Measurements from ENCODE around the gene NUDCD2. TPM values are rescaled to one million over a fixed set of nuclear protein-coding genes. Genes with fewer than 3 reads are reported as not detected.
A peak's percentile ranks its signal among the peaks of the same experiment; 100 is the strongest.

NUDCD2 gene
- total and polyA plus RNA-seq, 9 of the 15 experiments (the other 6 are each of a cell fraction or from before 2014, with no cell fraction given): 14.6 to 76.9 (median 32.5) TPM

DNA sequence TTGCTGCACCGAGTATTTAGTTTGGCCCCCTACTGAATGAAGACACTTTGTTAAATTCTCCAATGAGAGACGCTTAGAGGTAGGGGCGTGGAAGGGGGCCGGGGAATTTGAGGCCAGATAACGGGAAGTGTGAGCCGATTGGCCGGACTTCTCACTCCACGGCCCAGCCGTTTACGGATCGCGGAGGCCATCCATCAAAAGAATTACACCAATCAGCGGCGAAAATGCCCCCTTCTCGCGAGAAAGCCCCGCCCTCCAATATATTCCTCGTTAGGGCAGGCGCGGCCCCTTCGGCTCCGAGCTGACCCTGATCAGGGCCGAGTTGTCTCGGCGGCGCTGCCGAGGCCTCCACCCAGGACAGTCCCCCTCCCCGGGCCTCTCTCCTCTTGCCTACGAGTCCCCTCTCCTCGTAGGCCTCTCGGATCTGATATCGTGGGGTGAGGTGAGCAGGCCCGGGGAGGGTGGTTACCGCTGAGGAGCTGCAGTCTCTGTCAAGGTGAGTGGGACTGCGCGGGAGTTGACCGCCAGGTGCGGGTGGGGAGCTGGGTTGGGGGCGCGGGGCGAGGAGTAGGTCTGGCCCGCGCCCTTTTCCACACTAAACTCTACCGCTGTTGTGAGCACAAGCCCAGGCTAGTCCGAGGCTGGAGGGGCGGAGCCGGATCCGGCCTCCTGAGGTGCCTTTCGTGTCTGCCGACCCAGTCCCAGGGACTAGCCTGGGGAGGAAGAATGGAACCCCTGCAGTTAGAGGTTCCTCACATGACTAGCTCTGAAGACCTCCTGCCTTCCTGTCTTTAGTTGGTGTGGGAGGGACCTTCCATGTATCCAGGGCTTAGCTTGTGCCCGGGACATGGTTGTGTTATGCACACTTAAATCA is 22.4 kb downstream of the NUDCD2 start, which contains the start of gene CCNG1 (continued):
- TF ChIP-seq KLF10 (CRISPR knock-in tag; IDR thresholded peaks at IDR 0.05): no peak
- peak; percentile 74 for TF ChIP-seq ZEB2 (IDR thresholded peaks at IDR 0.05)
- no peak for TF ChIP-seq DMBX1 (CRISPR knock-in tag; IDR thresholded peaks at IDR 0.05; ENCODE audit: borderline replicate concordance)
- TF ChIP-seq, protein P1, sequence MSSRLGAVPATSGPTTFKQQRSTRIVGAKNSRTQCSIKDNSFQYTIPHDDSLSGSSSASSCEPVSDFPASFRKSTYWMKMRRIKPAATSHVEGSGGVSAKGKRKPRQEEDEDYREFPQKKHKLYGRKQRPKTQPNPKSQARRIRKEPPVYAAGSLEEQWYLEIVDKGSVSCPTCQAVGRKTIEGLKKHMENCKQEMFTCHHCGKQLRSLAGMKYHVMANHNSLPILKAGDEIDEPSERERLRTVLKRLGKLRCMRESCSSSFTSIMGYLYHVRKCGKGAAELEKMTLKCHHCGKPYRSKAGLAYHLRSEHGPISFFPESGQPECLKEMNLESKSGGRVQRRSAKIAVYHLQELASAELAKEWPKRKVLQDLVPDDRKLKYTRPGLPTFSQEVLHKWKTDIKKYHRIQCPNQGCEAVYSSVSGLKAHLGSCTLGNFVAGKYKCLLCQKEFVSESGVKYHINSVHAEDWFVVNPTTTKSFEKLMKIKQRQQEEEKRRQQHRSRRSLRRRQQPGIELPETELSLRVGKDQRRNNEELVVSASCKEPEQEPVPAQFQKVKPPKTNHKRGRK (tag; IDR thresholded peaks at IDR 0.05): no peak
- TF ChIP-seq, protein P2, sequence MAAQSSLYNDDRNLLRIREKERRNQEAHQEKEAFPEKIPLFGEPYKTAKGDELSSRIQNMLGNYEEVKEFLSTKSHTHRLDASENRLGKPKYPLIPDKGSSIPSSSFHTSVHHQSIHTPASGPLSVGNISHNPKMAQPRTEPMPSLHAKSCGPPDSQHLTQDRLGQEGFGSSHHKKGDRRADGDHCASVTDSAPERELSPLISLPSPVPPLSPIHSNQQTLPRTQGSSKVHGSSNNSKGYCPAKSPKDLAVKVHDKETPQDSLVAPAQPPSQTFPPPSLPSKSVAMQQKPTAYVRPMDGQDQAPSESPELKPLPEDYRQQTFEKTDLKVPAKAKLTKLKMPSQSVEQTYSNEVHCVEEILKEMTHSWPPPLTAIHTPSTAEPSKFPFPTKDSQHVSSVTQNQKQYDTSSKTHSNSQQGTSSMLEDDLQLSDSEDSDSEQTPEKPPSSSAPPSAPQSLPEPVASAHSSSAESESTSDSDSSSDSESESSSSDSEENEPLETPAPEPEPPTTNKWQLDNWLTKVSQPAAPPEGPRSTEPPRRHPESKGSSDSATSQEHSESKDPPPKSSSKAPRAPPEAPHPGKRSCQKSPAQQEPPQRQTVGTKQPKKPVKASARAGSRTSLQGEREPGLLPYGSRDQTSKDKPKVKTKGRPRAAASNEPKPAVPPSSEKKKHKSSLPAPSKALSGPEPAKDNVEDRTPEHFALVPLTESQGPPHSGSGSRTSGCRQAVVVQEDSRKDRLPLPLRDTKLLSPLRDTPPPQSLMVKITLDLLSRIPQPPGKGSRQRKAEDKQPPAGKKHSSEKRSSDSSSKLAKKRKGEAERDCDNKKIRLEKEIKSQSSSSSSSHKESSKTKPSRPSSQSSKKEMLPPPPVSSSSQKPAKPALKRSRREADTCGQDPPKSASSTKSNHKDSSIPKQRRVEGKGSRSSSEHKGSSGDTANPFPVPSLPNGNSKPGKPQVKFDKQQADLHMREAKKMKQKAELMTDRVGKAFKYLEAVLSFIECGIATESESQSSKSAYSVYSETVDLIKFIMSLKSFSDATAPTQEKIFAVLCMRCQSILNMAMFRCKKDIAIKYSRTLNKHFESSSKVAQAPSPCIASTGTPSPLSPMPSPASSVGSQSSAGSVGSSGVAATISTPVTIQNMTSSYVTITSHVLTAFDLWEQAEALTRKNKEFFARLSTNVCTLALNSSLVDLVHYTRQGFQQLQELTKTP (IDR thresholded peaks at IDR 0.05; ENCODE audit: low read depth in 1 of 2, partially characterized antibody in 2 of 2): peak in 1 of 2 experiments; percentile 23
- TF ChIP-seq, protein P3, sequence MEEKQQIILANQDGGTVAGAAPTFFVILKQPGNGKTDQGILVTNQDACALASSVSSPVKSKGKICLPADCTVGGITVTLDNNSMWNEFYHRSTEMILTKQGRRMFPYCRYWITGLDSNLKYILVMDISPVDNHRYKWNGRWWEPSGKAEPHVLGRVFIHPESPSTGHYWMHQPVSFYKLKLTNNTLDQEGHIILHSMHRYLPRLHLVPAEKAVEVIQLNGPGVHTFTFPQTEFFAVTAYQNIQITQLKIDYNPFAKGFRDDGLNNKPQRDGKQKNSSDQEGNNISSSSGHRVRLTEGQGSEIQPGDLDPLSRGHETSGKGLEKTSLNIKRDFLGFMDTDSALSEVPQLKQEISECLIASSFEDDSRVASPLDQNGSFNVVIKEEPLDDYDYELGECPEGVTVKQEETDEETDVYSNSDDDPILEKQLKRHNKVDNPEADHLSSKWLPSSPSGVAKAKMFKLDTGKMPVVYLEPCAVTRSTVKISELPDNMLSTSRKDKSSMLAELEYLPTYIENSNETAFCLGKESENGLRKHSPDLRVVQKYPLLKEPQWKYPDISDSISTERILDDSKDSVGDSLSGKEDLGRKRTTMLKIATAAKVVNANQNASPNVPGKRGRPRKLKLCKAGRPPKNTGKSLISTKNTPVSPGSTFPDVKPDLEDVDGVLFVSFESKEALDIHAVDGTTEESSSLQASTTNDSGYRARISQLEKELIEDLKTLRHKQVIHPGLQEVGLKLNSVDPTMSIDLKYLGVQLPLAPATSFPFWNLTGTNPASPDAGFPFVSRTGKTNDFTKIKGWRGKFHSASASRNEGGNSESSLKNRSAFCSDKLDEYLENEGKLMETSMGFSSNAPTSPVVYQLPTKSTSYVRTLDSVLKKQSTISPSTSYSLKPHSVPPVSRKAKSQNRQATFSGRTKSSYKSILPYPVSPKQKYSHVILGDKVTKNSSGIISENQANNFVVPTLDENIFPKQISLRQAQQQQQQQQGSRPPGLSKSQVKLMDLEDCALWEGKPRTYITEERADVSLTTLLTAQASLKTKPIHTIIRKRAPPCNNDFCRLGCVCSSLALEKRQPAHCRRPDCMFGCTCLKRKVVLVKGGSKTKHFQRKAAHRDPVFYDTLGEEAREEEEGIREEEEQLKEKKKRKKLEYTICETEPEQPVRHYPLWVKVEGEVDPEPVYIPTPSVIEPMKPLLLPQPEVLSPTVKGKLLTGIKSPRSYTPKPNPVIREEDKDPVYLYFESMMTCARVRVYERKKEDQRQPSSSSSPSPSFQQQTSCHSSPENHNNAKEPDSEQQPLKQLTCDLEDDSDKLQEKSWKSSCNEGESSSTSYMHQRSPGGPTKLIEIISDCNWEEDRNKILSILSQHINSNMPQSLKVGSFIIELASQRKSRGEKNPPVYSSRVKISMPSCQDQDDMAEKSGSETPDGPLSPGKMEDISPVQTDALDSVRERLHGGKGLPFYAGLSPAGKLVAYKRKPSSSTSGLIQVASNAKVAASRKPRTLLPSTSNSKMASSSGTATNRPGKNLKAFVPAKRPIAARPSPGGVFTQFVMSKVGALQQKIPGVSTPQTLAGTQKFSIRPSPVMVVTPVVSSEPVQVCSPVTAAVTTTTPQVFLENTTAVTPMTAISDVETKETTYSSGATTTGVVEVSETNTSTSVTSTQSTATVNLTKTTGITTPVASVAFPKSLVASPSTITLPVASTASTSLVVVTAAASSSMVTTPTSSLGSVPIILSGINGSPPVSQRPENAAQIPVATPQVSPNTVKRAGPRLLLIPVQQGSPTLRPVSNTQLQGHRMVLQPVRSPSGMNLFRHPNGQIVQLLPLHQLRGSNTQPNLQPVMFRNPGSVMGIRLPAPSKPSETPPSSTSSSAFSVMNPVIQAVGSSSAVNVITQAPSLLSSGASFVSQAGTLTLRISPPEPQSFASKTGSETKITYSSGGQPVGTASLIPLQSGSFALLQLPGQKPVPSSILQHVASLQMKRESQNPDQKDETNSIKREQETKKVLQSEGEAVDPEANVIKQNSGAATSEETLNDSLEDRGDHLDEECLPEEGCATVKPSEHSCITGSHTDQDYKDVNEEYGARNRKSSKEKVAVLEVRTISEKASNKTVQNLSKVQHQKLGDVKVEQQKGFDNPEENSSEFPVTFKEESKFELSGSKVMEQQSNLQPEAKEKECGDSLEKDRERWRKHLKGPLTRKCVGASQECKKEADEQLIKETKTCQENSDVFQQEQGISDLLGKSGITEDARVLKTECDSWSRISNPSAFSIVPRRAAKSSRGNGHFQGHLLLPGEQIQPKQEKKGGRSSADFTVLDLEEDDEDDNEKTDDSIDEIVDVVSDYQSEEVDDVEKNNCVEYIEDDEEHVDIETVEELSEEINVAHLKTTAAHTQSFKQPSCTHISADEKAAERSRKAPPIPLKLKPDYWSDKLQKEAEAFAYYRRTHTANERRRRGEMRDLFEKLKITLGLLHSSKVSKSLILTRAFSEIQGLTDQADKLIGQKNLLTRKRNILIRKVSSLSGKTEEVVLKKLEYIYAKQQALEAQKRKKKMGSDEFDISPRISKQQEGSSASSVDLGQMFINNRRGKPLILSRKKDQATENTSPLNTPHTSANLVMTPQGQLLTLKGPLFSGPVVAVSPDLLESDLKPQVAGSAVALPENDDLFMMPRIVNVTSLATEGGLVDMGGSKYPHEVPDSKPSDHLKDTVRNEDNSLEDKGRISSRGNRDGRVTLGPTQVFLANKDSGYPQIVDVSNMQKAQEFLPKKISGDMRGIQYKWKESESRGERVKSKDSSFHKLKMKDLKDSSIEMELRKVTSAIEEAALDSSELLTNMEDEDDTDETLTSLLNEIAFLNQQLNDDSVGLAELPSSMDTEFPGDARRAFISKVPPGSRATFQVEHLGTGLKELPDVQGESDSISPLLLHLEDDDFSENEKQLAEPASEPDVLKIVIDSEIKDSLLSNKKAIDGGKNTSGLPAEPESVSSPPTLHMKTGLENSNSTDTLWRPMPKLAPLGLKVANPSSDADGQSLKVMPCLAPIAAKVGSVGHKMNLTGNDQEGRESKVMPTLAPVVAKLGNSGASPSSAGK (IDR thresholded peaks at IDR 0.05): no peak
- TF ChIP-seq POLR2A (conservative IDR thresholded peaks at IDR 0.05): peak; percentile 96
- TF ChIP-seq ADNP (tag; IDR thresholded peaks at IDR 0.05): no peak
- TF ChIP-seq ZNF354B (CRISPR knock-in tag; IDR thresholded peaks at IDR 0.05): no peak
- TF ChIP-seq TAF9B (IDR thresholded peaks at IDR 0.05; ENCODE audit: partially characterized antibody): peak; percentile 78
- TF ChIP-seq ZNF583 (CRISPR knock-in tag; IDR thresholded peaks at IDR 0.05): no peak

Measured in K562 (cell line).